Vagina (tissue), 2 donors: ENCODE data around the gene AADAT. TPM values are rescaled to one million over a fixed set of nuclear protein-coding genes. Genes with fewer than 3 reads are reported as not detected.
"Not testable (repeated sequence)": the region's sequence is repeated elsewhere in the genome, so short reads cannot be mapped to it uniquely, and the experiment has no call there.

Source experiments
- DNase-seq, 2 donors: peaks; one replicate each; pipeline ENCODE4 v3.0.0-alpha.2; 2017; ENCODE audit errors: extremely low spot score in 2 of 2
- H3K27ac ChIP-seq: fragments of 200-600 bp; sonication (generic); one replicate; pipeline ENCODE4 v1.5.1; 2019
- H3K27me3 ChIP-seq: fragments of 200-600 bp; sonication (generic); one replicate; pipeline ENCODE4 v1.5.1; 2019
- H3K36me3 ChIP-seq, 2 donors: fragments of 200-600 bp; sonication (generic); one replicate each; pipeline ENCODE4 v1.5.1; 2017 to 2019
- H3K4me1 ChIP-seq: fragments of 200-600 bp; sonication (generic); one replicate; pipeline ENCODE4 v1.5.1; 2019
- H3K4me3 ChIP-seq, 2 donors: fragments of 200-600 bp; sonication (generic); 1 replicate in 1 of 2; 2 replicates in 1 of 2; pipeline ENCODE4 v1.5.1; 2016 to 2019
- H3K9me3 ChIP-seq: fragments of 200-600 bp; sonication (generic); one replicate; pipeline ENCODE4 v1.5.1; 2019
- POLR2A ChIP-seq, 2 donors: fragments of 450-650 bp; IDR thresholded peaks; one replicate each; pipeline ENCODE4 v1.6.1; 2017; ENCODE audit warnings: antibody characterized with exemption in 2 of 2, mild to moderate bottlenecking in 2 of 2, moderate library complexity in 2 of 2
- POLR2AphosphoS5 ChIP-seq, 2 donors: sonication (generic); formaldehyde crosslinking; IDR thresholded peaks; one replicate each; pipeline ENCODE4 v1.9.0; 2017; ENCODE audit warnings: antibody characterized with exemption in 2 of 2, mild to moderate bottlenecking in 2 of 2, low read depth in 1 of 2; ENCODE audit not compliant: insufficient read depth in 1 of 2
- intact Hi-C: fragments of 100-400 bp; cut with DNase I; formaldehyde crosslinking; loops from one replicate; pipeline ENCODE4 v1.15.1; 2023
- total RNA-seq: library from RNA; depleted of rRNA; stranded (reverse); fragments of >200 nt; gene quantifications from one replicate; pipeline ENCODE4 v1.2.3, GENCODE V29; 2016
- TF ChIP-seq, protein P1 (sequence below), 3 experiments: fragments of 450-650 bp in 2 of 3; fragments of 200-600 bp in 1 of 3; sonication (generic) in 1 of 3; IDR thresholded peaks; one replicate each; pipeline ENCODE4 v1.5.1; 2017 to 2019; ENCODE audit warnings: antibody characterized with exemption in 3 of 3, mild to moderate bottlenecking in 2 of 3, moderate library complexity in 2 of 3

AADAT gene
- total RNA-seq, 1 donor from 2014 or later: 3.7 TPM

DNA sequence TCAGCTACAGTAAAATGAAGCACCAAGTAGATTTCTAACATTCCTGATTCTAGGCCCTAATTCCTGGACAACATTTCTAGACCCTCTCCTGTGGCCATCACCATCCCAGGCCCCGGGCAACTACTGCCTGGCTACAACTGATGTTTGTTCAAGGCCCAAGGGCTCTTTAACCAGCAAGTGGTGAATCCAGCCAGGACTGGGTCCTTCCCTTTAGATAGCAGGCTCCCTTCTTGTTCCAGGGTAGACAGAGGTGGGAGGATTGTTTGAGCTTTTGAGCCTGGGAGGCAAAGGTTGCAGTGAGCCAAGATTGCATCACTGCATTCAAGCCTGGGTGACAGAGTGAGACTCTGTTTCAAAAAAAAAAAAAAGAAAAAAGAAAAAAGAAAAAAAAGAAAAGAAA, 12.7 kb upstream of the AADAT start:
- DNase-seq: no peak
- Histone ChIP-seq H3K27ac (no peak overlapping the region), H3K4me1 (no peaks in the 10 kb centered on the region), H3K4me3 (no peak overlapping the region), H3K9me3 (no peaks in the 10 kb centered on the region), H3K27me3 (no peaks in the 10 kb centered on the region), H3K36me3 (no peaks in the 10 kb centered on the region)
- TF ChIP-seq, protein P1, sequence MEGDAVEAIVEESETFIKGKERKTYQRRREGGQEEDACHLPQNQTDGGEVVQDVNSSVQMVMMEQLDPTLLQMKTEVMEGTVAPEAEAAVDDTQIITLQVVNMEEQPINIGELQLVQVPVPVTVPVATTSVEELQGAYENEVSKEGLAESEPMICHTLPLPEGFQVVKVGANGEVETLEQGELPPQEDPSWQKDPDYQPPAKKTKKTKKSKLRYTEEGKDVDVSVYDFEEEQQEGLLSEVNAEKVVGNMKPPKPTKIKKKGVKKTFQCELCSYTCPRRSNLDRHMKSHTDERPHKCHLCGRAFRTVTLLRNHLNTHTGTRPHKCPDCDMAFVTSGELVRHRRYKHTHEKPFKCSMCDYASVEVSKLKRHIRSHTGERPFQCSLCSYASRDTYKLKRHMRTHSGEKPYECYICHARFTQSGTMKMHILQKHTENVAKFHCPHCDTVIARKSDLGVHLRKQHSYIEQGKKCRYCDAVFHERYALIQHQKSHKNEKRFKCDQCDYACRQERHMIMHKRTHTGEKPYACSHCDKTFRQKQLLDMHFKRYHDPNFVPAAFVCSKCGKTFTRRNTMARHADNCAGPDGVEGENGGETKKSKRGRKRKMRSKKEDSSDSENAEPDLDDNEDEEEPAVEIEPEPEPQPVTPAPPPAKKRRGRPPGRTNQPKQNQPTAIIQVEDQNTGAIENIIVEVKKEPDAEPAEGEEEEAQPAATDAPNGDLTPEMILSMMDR (IDR thresholded peaks at IDR 0.05): no peak
- TF ChIP-seq POLR2A (IDR thresholded peaks at IDR 0.05) (no peak), POLR2AphosphoS5 (IDR thresholded peaks at IDR 0.05; ENCODE audit: insufficient read depth in 1 of 2, low read depth in 1 of 2) (no peak)
- intact Hi-C loops: no loop called here

DNA sequence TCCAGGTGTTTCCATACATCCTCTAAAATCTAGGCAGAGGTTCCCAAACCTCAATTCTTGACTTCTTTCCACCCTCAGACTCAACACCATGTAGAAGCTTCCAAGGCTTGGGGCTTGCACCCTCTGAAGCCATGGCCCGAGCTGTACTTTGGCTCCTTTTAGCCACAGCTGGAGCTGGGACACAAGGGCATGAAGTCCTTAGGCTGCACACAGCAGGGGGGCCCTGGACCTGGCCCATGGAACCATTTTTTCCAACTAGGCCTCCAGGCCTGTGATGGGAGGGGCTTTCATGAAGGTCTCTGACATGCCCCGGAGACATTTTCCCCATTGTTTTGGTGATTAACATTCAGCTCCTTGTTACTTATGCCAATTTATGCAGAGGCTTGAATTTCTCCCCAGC, 8.4 kb upstream of the AADAT start:
- intact Hi-C loops, DNase-seq, H3K4me1 ChIP-seq: not testable (repeated sequence)

DNA sequence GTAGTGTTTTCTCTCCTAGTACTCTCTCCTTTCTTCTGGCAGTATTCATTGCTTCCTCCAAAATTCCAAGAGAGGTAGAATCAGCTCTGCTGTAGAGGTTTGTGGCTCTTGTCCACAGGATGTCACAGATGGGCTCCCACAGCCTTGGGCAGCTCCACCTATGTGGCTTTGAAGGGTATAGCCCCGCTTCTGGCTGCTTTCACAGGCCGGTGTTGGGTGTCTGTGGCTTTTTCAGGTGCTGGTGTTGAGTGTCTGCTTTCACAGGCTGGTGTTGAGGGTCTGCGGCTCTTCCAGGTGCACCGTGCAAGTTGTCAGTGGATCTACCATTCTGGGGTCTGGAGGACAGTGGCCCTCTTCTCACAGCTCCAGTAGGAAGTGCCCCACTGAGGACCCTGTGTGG, 7.9 kb upstream of the AADAT start:
- no peaks in the 10 kb centered on the region for H3K36me3 ChIP-seq
- no peaks in the 10 kb centered on the region for H3K9me3 ChIP-seq
- intact Hi-C loops: no loop called here
- no peak overlapping the region for H3K27ac ChIP-seq
- no peaks in the 10 kb centered on the region for H3K4me1 ChIP-seq
- TF ChIP-seq POLR2AphosphoS5 (IDR thresholded peaks at IDR 0.05; ENCODE audit: insufficient read depth in 1 of 2, low read depth in 1 of 2) (no peak), POLR2A (IDR thresholded peaks at IDR 0.05) (no peak)
- TF ChIP-seq, protein P1 (IDR thresholded peaks at IDR 0.05): no peak
- H3K27me3 ChIP-seq: no peaks in the 10 kb centered on the region
- no peak for DNase-seq
- no peak overlapping the region for H3K4me3 ChIP-seq

More for the DNA sequence above, 8.4 kb upstream of the AADAT start:
- H3K36me3 ChIP-seq, H3K9me3 ChIP-seq, H3K27me3 ChIP-seq, H3K4me3 ChIP-seq, H3K27ac ChIP-seq: not testable (repeated sequence)

DNA sequence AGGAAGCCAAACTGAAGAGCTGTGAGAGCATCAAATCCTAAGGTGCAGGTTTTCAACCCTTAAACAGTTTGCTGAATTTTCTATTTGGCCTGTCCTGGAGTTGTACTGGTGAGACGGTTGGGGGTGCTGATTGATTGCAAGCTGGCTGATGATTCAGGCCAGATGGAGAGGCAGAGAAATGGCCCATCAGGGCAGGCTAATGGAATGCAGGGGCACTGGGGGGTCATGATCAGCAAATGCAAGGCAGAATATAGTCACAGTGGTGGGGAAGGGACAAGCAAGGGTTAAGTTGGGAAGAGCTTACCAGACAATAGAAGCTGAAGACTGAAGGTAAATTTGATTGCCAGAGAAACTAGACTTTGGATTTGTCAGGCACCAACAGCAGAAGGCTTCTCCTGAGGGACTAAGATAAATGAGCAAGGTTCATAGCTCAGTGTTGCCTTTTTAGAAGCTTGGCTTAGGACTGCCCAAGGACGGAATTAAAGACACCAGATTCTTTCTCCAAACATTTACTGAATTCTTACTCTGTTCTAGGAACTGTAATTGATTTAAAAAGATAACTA, 4.3 kb upstream of the AADAT start:
- H3K36me3 ChIP-seq: no peaks in the 10 kb centered on the region
- H3K4me3 ChIP-seq: no peak overlapping the region
- H3K4me1 ChIP-seq: peaks cover 3% of the 10 kb centered on the region
- no peaks in the 10 kb centered on the region for H3K27me3 ChIP-seq
- DNase-seq: no peak
- H3K9me3 ChIP-seq: no peaks in the 10 kb centered on the region
- H3K27ac ChIP-seq: no peak overlapping the region
- TF ChIP-seq POLR2AphosphoS5 (IDR thresholded peaks at IDR 0.05; ENCODE audit: insufficient read depth in 1 of 2, low read depth in 1 of 2): no peak
- intact Hi-C loops: no loop called here

DNA sequence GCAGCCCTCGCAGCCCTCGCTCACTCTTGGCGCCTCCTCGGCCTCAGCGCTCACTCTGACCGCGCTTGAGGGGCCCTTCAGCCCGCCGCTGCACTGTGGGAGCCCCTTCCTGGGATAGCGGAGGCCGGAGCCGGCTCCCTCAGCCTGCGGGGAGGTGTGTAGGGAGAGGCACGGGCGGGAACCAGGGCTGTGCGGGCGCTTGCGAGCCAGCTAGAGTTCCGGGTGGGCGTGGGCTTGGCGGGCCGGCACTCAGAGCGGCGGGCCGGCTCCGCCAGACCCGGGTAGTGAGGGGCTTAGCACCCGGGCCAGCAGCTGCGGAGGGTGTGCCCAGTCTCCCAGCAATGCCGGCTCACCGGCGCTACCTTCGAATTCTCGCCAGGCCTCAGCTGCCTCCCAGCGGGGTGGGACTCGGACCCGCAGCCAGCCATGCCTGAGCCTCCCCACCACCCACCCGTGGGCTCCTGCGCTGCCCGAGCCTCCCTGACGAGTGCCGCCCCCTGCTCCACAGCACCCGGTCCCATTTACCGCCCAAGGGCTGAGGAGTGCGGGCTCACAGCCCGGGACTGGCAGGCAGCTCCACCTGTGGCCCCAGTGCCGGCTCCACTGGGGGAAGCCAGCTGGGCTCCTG, 1.4 kb upstream of the AADAT start:
- H3K4me1 ChIP-seq: peaks cover 10% of the 10 kb centered on the region
- DNase-seq: no peak
- H3K27me3 ChIP-seq: no peaks in the 10 kb centered on the region
- H3K9me3 ChIP-seq: no peaks in the 10 kb centered on the region
- intact Hi-C loops: no loop called here
- no peak overlapping the region for H3K4me3 ChIP-seq
- no peak for TF ChIP-seq POLR2AphosphoS5 (IDR thresholded peaks at IDR 0.05; ENCODE audit: insufficient read depth in 1 of 2, low read depth in 1 of 2)
- TF ChIP-seq, protein P1 (IDR thresholded peaks at IDR 0.05): no peak
- TF ChIP-seq POLR2A (IDR thresholded peaks at IDR 0.05): no peak
- no peak overlapping the region for H3K27ac ChIP-seq
- no peaks in the 10 kb centered on the region for H3K36me3 ChIP-seq

DNA sequence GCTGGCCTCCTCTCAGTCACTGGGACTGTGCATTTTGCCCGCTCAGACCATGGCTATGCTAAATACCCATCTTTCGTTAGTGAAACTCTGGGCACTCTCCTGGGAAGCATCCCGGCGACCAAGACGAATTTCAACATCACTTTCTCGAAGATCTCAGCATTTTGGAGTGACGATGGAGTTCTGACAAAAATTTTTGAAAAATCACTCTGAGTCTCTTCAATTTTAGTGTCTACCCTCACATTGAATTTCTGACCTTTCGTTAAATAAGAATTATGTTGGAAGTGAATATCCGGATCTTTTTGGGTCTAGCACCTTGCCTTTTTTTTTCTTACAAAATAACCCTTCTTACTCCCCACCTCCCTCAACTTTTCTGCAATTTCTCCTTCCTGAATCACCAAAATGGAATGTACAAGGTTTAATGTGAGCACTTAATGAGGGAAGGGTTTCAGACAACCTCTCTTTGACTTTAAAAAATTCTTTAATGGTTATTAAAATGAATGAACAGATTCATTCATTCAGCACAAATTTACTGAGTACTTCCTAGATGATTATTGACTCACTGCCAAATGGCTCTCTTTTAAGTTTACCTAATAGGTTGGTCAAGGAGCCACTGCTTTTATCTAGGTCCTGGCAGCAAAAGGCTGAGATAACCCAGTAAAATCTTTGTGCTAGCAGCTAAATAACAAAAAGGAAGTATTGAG, 746 bp upstream of the AADAT start:
- Histone ChIP-seq H3K9me3 (no peaks in the 10 kb centered on the region), H3K4me1 (peaks cover 10% of the 10 kb centered on the region), H3K4me3 (peak overlapping the region; percentile 53 to 69), H3K27ac (peak overlapping the region; percentile 40), H3K27me3 (no peaks in the 10 kb centered on the region), H3K36me3 (no peaks in the 10 kb centered on the region)
- DNase-seq: no peak
- TF ChIP-seq, protein P1 (IDR thresholded peaks at IDR 0.05): no peak
- TF ChIP-seq POLR2AphosphoS5 (IDR thresholded peaks at IDR 0.05; ENCODE audit: insufficient read depth in 1 of 2, low read depth in 1 of 2) (no peak), POLR2A (IDR thresholded peaks at IDR 0.05) (no peak)
- intact Hi-C loops: no loop called here
